Measurements from ENCODE around the gene GPD2. TPM values are rescaled to one million over a fixed set of nuclear protein-coding genes. Genes with fewer than 3 reads are reported as not detected.

The GPD2 gene
- total and polyA plus RNA-seq, 7 donors: 6.3 to 86.6 (median 24.0) TPM

GRCh38 chr2:156448766-156449165 lies 12.6 kb downstream of the GPD2 start:
- DNase-seq: no peak
- Histone ChIP-seq H3K27ac (no peak overlapping the region), H3K4me3 (no peak overlapping the region), H3K27me3 (ENCODE audit: insufficient read depth in 3 of 3, low read length in 2 of 3) (no peaks in the 10 kb centered on the region), H3K4me1 (peaks cover 18% of the 10 kb centered on the region), H3K9me3 (no peaks in the 10 kb centered on the region), H3K36me3 (ENCODE audit: insufficient read depth in 1 of 2, low read depth in 1 of 2) (no peaks in the 10 kb centered on the region)
- WGBS, 3 donors: 51 to 80% (median 62%) methylated on average over 1 of the region's 1 CpG
- no peak for ATAC-seq
- intact Hi-C loops (cut with DNase I): no loop called here
- TF ChIP-seq CTCF (IDR thresholded peaks at IDR 0.05): no peak

- intact Hi-C loops (cut with DNase I): no loop called here
- ATAC-seq: no peak
- Histone ChIP-seq H3K4me1 (peaks cover 15% of the 10 kb centered on the region), H3K36me3 (ENCODE audit: insufficient read depth in 1 of 2, low read depth in 1 of 2) (no peaks in the 10 kb centered on the region), H3K9me3 (no peaks in the 10 kb centered on the region), H3K27me3 (ENCODE audit: insufficient read depth in 3 of 3, low read length in 2 of 3) (no peaks in the 10 kb centered on the region), H3K27ac (no peak overlapping the region), H3K4me3 (no peak overlapping the region)
- TF ChIP-seq CTCF (IDR thresholded peaks at IDR 0.05): no peak
- DNase-seq: no peak
These were observed 16.8 kb downstream of the GPD2 start for GRCh38 chr2:156452971-156453370.

GRCh38 chr2:156455361-156455975 lies 19.3 kb downstream of the GPD2 start:
- H3K9me3 ChIP-seq: no peaks in the 10 kb centered on the region
- ATAC-seq (no peak), DNase-seq (no peak)
- peaks cover 19% of the 10 kb centered on the region for H3K4me1 ChIP-seq
- 89 to 93% (median 90%) methylated on average over 2 of the region's 2 CpGs for WGBS, 3 donors
- H3K27ac ChIP-seq: no peak overlapping the region
- intact Hi-C loops (cut with DNase I): no loop called here
- no peaks in the 10 kb centered on the region for H3K36me3 ChIP-seq (ENCODE audit: insufficient read depth in 1 of 2, low read depth in 1 of 2)
- no peak overlapping the region for H3K4me3 ChIP-seq
- no peak for TF ChIP-seq CTCF (IDR thresholded peaks at IDR 0.05)
- no peaks in the 10 kb centered on the region for H3K27me3 ChIP-seq (ENCODE audit: insufficient read depth in 3 of 3, low read length in 2 of 3)

GRCh38 chr2:156456616-156457015 lies 20.4 kb downstream of the GPD2 start:
- Histone ChIP-seq H3K27ac (no peak overlapping the region), H3K4me1 (peaks cover 22% of the 10 kb centered on the region), H3K9me3 (no peaks in the 10 kb centered on the region), H3K36me3 (ENCODE audit: insufficient read depth in 1 of 2, low read depth in 1 of 2) (no peaks in the 10 kb centered on the region), H3K27me3 (ENCODE audit: insufficient read depth in 3 of 3, low read length in 2 of 3) (no peaks in the 10 kb centered on the region), H3K4me3 (no peak overlapping the region)
- no peak for DNase-seq
- 82 to 97% (median 90%) methylated on average over 3 of the region's 3 CpGs for WGBS, 3 donors
- no peak for ATAC-seq
- intact Hi-C loops (cut with DNase I): no loop called here
- TF ChIP-seq CTCF (IDR thresholded peaks at IDR 0.05): no peak
